Measurements from ENCODE around the gene DEPP1.

DNA sequence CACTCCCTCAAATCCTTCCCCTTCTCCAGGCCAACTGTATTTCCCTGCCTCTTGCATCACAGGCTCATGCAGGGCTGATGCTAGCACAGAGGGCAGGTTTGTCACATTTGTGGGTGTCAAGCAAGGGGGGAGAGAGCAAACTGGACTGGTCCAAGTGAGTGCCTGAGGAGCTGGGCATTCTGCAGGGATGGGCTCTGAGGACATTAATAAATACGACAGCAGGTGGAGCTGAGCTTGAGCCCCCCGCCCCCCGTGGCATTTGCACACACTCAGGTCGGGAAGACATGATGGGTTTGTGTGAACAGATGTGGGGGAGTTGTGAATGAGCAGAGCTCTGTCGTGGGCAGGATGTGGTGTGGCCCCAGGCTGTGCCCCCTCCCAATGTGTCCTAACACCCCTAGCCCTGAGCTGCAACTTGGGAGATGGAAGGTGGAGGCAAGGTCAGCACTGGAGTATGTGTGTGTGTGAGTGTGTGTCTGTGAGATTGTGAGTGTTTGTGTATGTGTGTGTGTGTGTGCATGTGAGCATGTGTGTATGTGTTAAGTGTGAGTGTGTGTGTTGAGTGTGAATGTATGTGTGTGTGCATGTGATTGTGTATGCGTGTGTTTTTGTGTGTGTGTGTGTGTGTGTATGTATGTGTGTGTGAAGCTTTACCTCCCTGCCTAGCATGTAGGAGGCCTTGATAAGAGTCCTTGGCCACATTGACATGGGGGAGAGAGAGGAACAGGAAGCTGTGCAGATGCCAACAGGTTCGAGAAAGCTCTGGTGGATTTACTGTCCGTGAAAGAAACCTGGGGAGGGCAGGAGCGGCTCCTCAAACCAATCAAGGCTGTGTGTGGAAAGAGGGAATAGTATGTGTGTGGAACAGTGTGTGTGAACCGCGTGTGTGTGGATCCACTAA lies 9.9 kb downstream of the DEPP1 start:
- TF ChIP-seq, protein P1, sequence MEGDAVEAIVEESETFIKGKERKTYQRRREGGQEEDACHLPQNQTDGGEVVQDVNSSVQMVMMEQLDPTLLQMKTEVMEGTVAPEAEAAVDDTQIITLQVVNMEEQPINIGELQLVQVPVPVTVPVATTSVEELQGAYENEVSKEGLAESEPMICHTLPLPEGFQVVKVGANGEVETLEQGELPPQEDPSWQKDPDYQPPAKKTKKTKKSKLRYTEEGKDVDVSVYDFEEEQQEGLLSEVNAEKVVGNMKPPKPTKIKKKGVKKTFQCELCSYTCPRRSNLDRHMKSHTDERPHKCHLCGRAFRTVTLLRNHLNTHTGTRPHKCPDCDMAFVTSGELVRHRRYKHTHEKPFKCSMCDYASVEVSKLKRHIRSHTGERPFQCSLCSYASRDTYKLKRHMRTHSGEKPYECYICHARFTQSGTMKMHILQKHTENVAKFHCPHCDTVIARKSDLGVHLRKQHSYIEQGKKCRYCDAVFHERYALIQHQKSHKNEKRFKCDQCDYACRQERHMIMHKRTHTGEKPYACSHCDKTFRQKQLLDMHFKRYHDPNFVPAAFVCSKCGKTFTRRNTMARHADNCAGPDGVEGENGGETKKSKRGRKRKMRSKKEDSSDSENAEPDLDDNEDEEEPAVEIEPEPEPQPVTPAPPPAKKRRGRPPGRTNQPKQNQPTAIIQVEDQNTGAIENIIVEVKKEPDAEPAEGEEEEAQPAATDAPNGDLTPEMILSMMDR (conservative IDR thresholded peaks at IDR 0.05; ENCODE audit: low read depth, low read length), result no peak
- no peak for TF ChIP-seq EZH2 (IDR thresholded peaks at IDR 0.05; ENCODE audit: borderline replicate concordance, low read depth, low read length, poor library complexity, severe bottlenecking)

Measured in A673 (cell line).